GM18867 (cell line): ENCODE results near the gene SLC2A8.
A peak's percentile ranks its signal among the peaks of the same experiment; 100 is the strongest.

Experiments
- ATAC-seq: cut with Tn5 transposase; IDR thresholded peaks from one replicate; pipeline ENCODE4 v1.9.1; 2021; ENCODE audit warnings: mild to moderate bottlenecking, moderate library complexity; ENCODE audit not compliant: unreplicated experiment

SLC2A8 gene

GRCh38 chr9:127451858-127452656, 55.1 kb downstream of the SLC2A8 start:
- ATAC-seq = peak; percentile 14

DNA sequence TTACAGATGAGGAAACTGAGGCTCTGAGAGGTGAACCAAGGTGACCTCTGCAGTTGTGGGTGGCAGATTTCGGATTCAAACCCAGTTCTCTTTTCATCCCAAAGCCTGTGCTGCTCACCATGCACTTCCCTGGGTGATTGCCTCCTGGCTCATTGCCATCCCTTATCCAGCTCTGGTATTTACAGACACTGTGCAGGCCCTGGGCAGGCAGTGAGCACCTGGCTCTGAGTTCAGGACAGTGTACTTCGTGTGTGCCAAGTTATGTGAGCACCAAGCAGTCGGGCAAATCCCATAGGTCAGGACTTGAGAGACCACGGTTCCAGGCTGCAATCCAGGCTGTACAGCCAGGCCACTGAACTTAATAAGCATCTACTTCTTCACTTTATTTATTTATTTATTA, 55.7 kb downstream of the SLC2A8 start:
- no peak for ATAC-seq

DNA sequence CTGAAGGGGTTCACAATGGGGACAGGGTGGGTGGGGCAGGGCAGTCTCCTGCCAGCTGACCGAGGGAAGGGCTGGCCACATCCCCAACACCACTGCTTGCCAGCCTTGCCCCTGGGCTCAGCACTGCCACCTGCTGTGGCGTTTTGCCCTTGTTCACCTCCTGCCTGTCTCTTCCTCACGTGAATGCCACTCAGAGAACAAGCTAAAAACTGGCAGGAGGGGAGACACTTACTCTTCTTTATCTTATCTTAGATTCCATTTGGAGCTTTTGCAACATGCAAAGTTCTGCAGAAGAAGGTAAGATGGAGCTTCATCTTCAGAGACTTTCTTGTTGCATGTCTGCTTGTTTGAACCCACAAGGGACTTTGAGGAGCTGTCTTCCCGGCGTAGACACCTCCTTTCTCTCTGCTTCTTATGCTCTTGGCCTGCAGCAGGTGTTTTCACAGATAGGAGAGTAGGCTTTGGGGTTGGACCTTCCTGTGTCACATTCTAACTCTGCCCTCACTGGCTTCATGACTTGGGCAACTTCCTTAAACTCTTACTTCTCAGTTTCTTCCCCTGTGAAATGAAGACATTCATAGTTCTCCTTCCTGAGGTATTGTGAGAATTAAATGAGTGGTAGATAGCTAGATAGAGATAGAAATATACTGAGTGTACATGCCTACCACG, 58.5 kb downstream of the SLC2A8 start:
- no peak for ATAC-seq

DNA sequence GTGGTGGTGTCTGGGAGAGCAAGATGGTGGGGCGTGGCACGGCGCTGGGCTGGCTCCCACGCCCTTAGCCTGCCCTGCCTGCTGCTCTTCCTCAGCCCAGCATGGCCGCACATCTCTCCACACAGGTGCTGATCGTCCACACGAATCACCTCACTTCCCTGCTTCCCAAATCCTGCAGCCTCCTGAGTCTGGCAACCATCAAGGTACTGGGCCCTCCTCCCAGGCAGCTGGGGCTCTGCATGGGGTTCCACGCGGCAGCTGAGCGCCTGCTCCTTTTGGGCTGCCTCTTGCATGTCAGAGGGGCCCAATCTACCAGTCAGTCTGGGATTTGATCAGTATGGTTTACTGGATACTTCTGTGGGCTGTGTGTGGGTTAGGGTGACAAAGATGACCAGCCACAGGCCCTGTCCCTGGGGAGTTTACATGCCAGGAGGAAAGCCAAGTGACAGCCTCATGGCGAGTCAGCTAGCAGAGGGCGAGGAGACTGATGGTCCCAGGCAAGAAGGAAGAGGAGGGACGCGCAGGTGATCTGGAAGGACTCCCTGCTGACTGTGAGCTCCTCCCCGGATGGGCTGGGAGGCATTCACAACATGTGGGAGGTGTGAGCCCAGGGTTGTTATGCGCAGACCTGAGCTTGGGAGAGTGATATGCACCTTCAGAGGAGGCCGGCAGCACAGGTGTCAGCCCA, 60.4 kb downstream of the SLC2A8 start:
- no peak for ATAC-seq
